MV-4-11 (cell line): ENCODE measurements around the gene ALK.

Experiments
- DNase-seq: peaks from one replicate; lab custom pipeline; 2025; lab: John Stamatoyannopoulos, UW

The ALK gene

GRCh38 chr2:29714333-29714732 lies 207.1 kb downstream of the ALK start:
- DNase-seq = no peak

DNA sequence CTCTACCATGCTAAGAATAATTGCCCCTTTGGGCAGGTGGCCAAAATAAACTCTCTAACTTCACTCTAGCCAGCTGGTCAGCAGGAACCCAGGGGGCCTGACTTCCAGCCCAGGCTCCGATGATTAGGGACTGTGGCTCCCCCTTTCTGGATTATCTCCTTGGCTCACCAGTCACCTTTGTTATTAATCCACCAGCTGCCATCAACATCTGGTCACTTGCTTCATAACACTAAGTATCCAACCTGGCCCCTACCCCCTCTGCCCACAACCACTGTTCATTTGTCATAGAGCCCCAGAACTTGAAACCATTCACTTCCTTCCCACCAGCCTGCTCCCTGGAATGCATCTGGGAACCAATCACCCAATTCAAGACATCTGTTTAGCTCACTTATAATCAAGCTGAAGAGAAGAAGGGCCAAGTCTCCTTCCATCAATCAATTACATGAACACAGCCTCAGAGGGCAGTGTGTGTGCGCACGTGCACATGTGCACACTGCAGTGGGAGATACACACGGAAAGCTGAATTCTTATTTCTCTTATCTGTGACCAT lies 215.1 kb downstream of the ALK start:
- no peak for DNase-seq

- DNase-seq = no peak
Measured at GRCh38 chr2:29705616-29706015, 215.8 kb downstream of the ALK start.

DNA sequence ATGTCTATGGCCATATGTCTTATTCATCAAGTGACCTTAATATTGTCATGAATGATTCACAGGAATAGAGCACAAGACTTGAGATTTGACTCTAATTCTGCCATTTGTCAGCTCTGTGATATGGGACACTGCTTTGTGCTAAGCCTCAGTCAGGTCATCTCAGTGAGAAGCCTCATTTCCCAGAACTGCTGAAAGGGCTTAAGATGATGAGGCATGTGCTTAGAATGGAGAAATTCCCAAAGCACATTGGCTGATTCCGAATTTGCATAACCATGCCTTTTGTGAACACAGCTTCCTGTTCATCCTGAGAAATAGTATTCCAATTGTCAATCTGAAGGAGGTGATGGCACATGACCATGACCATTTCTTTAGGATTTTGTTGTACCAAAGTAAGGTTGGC lies 218.1 kb downstream of the ALK start:
- no peak for DNase-seq

DNA sequence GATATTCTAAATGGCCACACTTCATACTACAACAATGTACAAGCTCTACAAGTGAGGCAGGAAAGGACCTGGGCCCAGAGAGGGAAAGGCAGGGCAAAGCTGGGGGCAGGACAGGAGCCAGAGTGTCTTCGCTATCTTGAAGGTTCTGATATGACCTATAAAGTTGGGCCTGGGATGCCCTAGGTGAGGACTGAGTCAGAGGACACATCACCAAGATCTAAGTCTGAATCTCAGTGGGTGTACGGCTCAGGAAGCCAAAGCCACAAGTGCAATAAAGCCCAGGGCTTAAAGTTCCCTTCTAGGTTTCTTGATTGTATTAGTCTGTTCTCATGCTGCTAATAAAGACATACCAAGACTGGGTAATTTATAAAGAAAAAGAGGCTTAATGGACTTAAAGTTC lies 219.1 kb downstream of the ALK start:
- DNase-seq = no peak

DNA sequence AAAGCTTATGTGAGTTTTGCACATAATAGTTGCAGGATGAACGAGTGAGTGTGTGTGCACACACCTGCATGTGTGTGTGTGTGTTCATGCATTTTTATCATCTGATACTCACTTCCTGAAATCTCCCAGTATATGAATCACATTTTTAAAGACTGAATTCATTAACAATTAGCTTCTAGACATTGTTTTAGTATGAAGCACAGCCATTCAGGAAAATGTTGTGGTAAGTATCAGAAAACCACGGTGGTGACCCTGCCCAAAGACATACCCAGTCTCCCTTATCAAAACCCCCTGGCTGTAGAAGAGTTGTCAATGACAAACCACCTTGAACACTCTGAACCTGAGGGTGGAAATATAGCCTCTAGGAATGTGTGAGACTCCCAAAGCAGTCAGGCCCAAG lies 220.8 kb downstream of the ALK start:
- no peak for DNase-seq

DNA sequence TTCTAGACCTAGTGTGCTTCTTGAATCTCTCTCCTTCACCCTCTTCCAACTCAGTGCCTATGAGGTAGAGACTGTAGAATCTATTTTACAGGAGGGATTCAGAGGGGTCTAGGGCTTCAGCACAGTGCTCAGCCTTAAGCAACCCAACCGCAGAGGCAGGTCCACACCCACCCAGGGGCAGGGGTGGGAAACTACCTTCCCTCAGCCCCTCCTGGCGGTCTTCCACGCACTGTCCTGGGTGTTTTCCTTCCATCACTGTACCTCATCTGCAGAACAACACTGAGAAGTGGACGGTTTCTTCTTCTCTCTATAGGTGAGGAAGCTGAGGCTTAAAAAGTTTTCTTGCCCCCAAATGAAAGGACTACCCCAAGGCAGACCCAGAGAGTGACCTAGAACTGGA lies 222.3 kb downstream of the ALK start:
- no peak for DNase-seq

DNA sequence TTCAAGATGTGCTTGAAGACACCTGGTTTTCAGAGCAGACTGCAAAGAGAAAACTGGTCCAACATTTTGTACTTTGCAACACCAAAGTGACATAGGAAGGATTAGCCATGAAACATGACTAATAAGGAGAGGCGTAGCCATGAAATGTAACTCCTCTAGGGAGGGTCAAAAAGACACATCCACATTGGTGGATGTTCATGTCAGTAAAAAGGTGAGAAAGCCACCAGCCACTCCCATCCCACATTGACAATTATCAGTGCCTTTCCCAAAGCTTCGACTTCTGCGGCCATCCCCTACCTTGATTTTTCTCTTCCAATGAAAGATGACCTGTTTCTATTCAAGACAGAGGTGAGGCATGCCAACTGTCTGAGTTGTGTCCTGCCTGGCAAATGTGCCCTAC lies 223.2 kb downstream of the ALK start:
- no peak for DNase-seq

DNA sequence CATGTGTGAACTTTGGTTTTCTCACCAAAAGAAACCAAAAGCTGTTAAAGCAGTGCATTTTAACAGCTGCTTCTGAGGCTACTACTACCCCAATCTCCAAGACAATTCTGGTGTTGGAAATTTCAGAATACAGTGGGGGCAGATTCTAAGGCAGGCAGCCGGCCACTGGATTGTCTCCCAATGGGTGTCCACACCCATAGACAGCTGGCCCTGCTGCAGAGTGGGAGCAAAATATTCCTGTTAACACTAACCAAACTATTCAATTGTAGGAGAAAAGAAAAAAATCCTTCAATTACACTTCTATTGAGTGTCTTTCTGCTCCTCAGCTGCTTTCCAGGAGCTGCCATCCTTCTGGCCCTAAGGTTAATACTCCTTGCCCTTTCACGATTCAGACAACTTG lies 223.7 kb downstream of the ALK start:
- DNase-seq = no peak

DNA sequence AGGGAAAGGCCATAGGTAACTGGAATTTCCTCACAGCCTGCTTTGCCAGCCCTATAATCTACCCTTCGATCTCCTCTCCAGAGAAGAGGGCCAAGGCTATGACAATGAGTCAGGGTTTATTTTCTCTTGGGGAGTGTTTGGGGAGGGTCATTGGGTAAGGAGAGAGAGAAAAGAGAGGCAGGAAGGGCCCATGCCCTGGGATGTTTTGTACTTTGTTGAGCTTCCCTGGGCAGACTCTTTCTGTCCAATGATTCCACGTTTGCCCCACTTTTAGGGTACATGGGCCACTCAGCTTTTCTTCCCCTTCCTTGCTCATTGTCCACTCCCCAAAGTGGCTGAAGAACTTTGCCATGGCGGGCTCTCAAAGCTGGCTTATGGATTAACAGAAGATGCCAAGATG lies 224.2 kb downstream of the ALK start:
- no peak for DNase-seq

GRCh38 chr2:29694741-29695140 lies 226.6 kb downstream of the ALK start:
- DNase-seq = no peak

- no peak for DNase-seq
Measured at GRCh38 chr2:29691391-29691950, 229.9 kb downstream of the ALK start.

- DNase-seq = no peak
Measured at GRCh38 chr2:29689666-29690065, 231.7 kb downstream of the ALK start.

- DNase-seq = no peak
Measured at GRCh38 chr2:29688429-29688828, 233.0 kb downstream of the ALK start.

DNA sequence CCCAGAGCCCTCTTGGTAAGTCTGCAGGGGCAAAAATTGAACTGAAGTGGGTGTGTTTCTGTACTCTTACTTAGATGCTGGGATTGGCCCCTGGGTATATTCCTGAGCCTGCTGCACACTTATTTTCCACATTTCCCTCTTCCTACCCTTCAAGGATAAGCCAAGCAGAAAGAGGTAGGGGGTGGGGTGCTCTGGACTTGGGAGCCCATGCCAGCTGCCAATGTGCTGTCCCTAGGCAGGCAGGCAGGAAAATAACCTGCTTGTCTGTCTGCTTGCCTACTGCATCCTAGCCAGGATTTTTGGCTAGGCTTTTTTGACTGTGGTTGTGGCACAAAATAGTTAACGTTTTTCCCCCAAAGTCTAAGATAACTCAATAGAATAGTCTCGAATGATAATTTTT lies 234.3 kb downstream of the ALK start:
- no peak for DNase-seq

GRCh38 chr2:29676886-29677453 lies 244.4 kb downstream of the ALK start:
- no peak for DNase-seq

DNA sequence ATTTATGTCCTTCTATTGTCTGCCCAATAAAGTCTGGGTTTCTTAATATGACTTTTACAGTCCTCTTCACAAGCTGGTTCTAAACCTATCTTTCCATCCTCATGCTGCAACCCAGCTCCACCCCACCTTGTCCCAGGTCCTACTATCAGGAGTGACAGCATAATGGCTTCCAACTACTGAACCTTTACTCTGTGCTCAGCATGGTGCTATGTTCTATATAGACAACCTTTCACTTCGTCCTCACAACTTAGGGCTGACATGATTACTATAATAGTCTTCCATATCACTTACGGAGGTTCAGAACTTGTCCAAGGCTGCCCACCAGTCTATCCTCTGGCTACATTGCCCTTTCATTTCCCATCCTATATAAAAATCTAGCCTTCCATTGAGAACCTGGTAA lies 256.8 kb downstream of the ALK start:
- DNase-seq = no peak

DNA sequence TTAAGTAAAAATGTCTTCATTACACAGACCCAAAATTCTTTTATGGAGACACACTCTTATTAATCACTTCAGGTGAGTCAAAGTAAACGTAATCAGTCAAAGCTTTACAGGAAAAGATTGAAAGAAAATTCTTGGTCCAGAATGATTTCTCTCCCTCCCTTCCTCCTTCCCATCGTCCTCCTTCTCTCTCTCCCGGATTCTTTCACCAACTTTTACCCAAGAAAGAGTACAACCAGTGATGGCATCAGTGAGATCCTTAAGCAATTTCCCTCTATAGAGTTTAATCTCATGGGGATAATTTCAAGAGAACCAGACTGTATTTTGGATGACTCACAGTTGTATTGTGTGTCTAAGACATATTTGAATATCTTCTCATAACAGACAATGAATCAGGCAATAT lies 258.1 kb downstream of the ALK start:
- DNase-seq = no peak

GRCh38 chr2:29662861-29663260 lies 258.5 kb downstream of the ALK start:
- DNase-seq = no peak

DNA sequence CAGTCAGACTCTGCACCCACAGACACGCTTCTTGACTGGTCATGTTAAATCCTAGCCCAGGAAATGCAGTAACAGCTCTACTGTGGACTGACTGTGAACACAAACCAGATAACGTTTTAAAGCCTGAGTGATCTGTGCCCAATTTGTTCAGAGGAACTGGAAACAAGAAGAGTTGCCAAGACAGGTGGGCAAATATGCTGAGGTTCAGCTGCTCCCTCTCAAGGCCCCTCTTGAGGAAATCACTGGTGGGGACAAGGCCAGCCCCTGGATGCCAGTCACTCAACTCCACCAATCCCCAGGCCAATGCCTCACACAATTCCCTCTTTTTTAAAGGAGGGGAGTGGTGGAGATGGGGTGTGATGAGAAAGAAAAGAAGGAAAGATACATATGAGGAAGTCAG lies 261.2 kb downstream of the ALK start:
- no peak for DNase-seq

DNA sequence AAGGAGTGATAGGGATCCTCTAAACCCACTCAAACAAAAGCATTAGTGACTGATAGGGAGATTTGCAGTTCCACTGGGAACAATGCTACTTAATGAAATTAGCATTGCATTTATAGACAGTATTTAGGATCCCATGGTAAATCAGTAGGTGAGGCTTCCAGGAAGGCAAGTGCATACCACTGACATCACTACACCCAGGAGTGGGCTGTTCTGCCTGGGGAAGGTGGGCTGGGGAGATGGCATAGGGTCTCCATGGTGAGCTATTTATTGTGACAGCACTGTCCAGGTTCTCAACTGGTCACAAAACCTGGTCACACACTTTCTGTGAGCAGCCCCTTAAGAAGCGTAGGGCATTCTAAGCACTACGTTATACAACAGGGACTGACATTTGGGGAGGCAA lies 262.2 kb downstream of the ALK start:
- DNase-seq = no peak

- DNase-seq = no peak
Measured at GRCh38 chr2:29657674-29658073, 263.7 kb downstream of the ALK start.

GRCh38 chr2:29655391-29656086 lies 265.8 kb downstream of the ALK start:
- DNase-seq = no peak

DNA sequence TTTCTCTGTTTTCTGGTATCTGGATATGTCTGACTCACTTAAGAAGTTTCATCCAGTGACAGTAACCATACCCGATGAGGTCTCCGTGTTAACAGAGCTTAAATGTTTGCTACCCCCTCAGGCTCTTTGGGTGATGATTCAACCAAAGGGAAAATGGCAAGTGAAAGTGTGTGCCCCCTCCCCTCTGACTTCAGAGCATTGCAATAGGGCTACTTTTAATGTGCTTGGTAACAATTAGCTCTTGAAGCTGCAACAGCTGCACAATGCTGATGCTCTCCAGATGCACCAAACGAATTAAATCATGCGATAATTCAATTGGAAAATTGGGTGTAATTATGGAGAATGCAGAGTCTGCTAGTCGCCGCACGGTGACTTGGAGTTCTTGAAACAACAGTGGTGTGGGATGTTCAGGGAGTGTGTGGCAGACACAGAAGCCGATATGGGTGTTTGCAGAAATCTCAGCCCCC lies 270.7 kb downstream of the ALK start:
- DNase-seq = no peak
